HCT116 (cell line): ENCODE data around the gene RPTOR. TPM values are rescaled to one million over a fixed set of nuclear protein-coding genes. Genes with fewer than 3 reads are reported as not detected.

Experiments
- ATAC-seq: fragments of 200-7000 bp; cut with Tn5 transposase; 2 replicates; pipeline ENCODE4 v1.9.1; 2020; ENCODE audit warnings: mild to moderate bottlenecking, moderate library complexity
- BruUV-seq: library from RNA; stranded (reverse); fragments of 400-500 nt; replicated peaks from 2 replicates; lab custom pipeline; 2021; lab: Mats Ljungman, UMichigan
- CTCF ChIA-PET: fragments of 300-600 bp; sonication (Branson Sonifier 250); formaldehyde crosslinking; loops from one replicate; lab custom pipeline; 2021; ENCODE audit warnings: antibody characterized with exemption; lab: Charles Lee
- POLR2A ChIA-PET: fragments of 300-600, 350-600 bp; sonication (Branson Sonifier 250); formaldehyde crosslinking; loops from one replicate; lab custom pipeline; 2021; ENCODE audit warnings: antibody characterized with exemption; lab: Charles Lee
- RAD21 ChIA-PET, 2 experiments: fragments of 300-600 bp; sonication (Branson Sonifier 250); formaldehyde crosslinking; loops; one replicate each; lab custom pipeline; 2023; ENCODE audit warnings: low total read pairs in 2 of 2; ENCODE audit not compliant: uncharacterized antibody in 2 of 2, unreplicated experiment in 2 of 2, low non-redundant PET in 1 of 2; lab: Charles Lee
- DNase-seq: peaks from one replicate; pipeline ENCODE4 v3.0.0-alpha.2; 2010; ENCODE audit warnings: low read depth, low spot score
- H2AFZ ChIP-seq: fragments of 200-600 bp; shearing (Covaris generic), sonication (generic); 2 replicates; pipeline ENCODE4 v1.6.1; 2017; ENCODE audit warnings: low read depth, mixed run types, mixed read lengths, antibody characterized with exemption, low read length; ENCODE audit not compliant: poor library complexity, severe bottlenecking
- H3K27ac ChIP-seq: 2 replicates; pipeline ENCODE4 v1.5.1; 2012; ENCODE audit warnings: low read depth, low read length
- H3K27me3 ChIP-seq: fragments of 200-600 bp; sonication (generic); 2 replicates; pipeline ENCODE4 v1.6.1; 2016; ENCODE audit warnings: mixed run types, low read length, mixed read lengths; ENCODE audit not compliant: insufficient read depth
- H3K36me3 ChIP-seq, 2 experiments: fragments of 200-500 bp in 1 of 2; fragments of 200-600 bp in 1 of 2; sonication (Bioruptor generic) in 1 of 2; sonication (generic) in 1 of 2; 2 replicates each; pipeline versions ENCODE4 v1.5.1 to v1.6.1; 2014 to 2016; ENCODE audit warnings: low read length in 2 of 2, inconsistent platforms in 1 of 2, mixed read lengths in 1 of 2, mixed run types in 1 of 2; ENCODE audit not compliant: insufficient read depth in 2 of 2, control insufficient read depth in 1 of 2
- H3K4me1 ChIP-seq, 2 experiments: fragments of 200-600 bp in 1 of 2; sonication (generic) in 1 of 2; 2 replicates each; pipeline versions ENCODE4 v1.5.1 to v1.6.1; 2012 to 2017; ENCODE audit warnings: low read length in 2 of 2, inconsistent platforms in 1 of 2, mild to moderate bottlenecking in 1 of 2, mixed read lengths in 1 of 2, mixed run types in 1 of 2, moderate library complexity in 1 of 2; ENCODE audit not compliant: insufficient read depth in 2 of 2, control insufficient read depth in 1 of 2
- H3K4me2 ChIP-seq: fragments of 200-600 bp; sonication (generic); 2 replicates; pipeline ENCODE4 v1.6.1; 2017; ENCODE audit warnings: mixed run types, low read length, mixed read lengths
- H3K4me3 ChIP-seq, 2 experiments: fragments of 200-600 bp in 1 of 2; sonication (generic) in 1 of 2; replicated peaks in 1 of 2; 2 replicates each; pipeline ENCODE4 v1.5.1; 2011 to 2016; ENCODE audit warnings: low read length in 2 of 2, control low read depth in 1 of 2, low read depth in 1 of 2, mild to moderate bottlenecking in 1 of 2, mixed read lengths in 1 of 2, mixed run types in 1 of 2
- H3K79me2 ChIP-seq: fragments of 200-600 bp; sonication (generic); 2 replicates; pipeline ENCODE4 v1.6.1; 2017; ENCODE audit warnings: mild to moderate bottlenecking, mixed run types, low read length, moderate library complexity, mixed read lengths; ENCODE audit not compliant: insufficient read depth
- H3K9ac ChIP-seq: fragments of 200-600 bp; sonication (generic); 2 replicates; pipeline ENCODE4 v1.6.1; 2016; ENCODE audit warnings: low read length, mixed read lengths
- H3K9me2 ChIP-seq: fragments of 200-600 bp; sonication (generic), shearing (Covaris generic); 2 replicates; pipeline ENCODE4 v1.6.1; 2017; ENCODE audit warnings: mixed run types, mild to moderate bottlenecking, moderate library complexity; ENCODE audit not compliant: insufficient read depth
- H3K9me3 ChIP-seq, 2 experiments: fragments of 200-500 bp in 1 of 2; fragments of 200-600 bp in 1 of 2; sonication (Bioruptor generic) in 1 of 2; sonication (generic) in 1 of 2; 2 replicates each; pipeline ENCODE4 v1.6.1; 2014 to 2017; ENCODE audit warnings: low read length in 2 of 2, mixed read lengths in 2 of 2, inconsistent platforms in 1 of 2, low read depth in 1 of 2, mild to moderate bottlenecking in 1 of 2, mixed run types in 1 of 2, moderate library complexity in 1 of 2; ENCODE audit not compliant: control insufficient read depth in 1 of 2, insufficient read depth in 1 of 2
- H4K20me1 ChIP-seq: fragments of 200-600 bp; sonication (generic), shearing (Covaris generic); 2 replicates; pipeline ENCODE4 v1.6.1; 2017; ENCODE audit warnings: mixed run types, mild to moderate bottlenecking, moderate library complexity; ENCODE audit not compliant: insufficient read depth
- CEBPB ChIP-seq: IDR thresholded peaks from 2 replicates; pipeline ENCODE4 v1.6.1; 2012; ENCODE audit warnings: low read depth
- CTCF ChIP-seq, 3 experiments: fragments of 200-600 bp in 1 of 3; sonication (generic) in 1 of 3; IDR thresholded peaks in 2 of 3; conservative IDR thresholded peaks in 1 of 3; 2 replicates each; pipeline ENCODE4 v1.5.1; 2012 to 2017; ENCODE audit warnings: low read depth in 2 of 3, low read length in 2 of 3, antibody characterized with exemption in 1 of 3, borderline replicate concordance in 1 of 3, control low read depth in 1 of 3, mild to moderate bottlenecking in 1 of 3, mixed read lengths in 1 of 3, mixed run types in 1 of 3, moderate library complexity in 1 of 3; ENCODE audit not compliant: insufficient read depth in 1 of 3
- EGR1 ChIP-seq: IDR thresholded peaks from 2 replicates; pipeline ENCODE4 v1.6.1; 2012; ENCODE audit warnings: low read depth
- ELF1 ChIP-seq: IDR thresholded peaks from 2 replicates; pipeline ENCODE4 v1.6.1; 2012; ENCODE audit warnings: low read depth, borderline replicate concordance
- EZH2 ChIP-seq: fragments of 200-600 bp; sonication (generic); IDR thresholded peaks from 2 replicates; pipeline ENCODE4 v1.6.1; 2017; ENCODE audit warnings: antibody characterized with exemption, mixed run types
- FOSL1 ChIP-seq: IDR thresholded peaks from 2 replicates; pipeline ENCODE4 v1.6.1; 2012; ENCODE audit warnings: low read depth
- JUND ChIP-seq: IDR thresholded peaks from 2 replicates; pipeline ENCODE4 v1.6.1; 2012
- MAX ChIP-seq: IDR thresholded peaks from 2 replicates; pipeline ENCODE4 v1.6.1; 2012
- POLR2A ChIP-seq: IDR thresholded peaks from 2 replicates; pipeline ENCODE4 v1.7.0; 2011; ENCODE audit warnings: borderline replicate concordance; ENCODE audit not compliant: insufficient read depth, insufficient read length; ENCODE audit errors: extremely low read depth
- POLR2AphosphoS5 ChIP-seq: IDR thresholded peaks from 2 replicates; pipeline ENCODE4 v1.6.1; 2011; ENCODE audit warnings: mild to moderate bottlenecking, low read depth, low read length, moderate library complexity
- RAD21 ChIP-seq: IDR thresholded peaks from 2 replicates; pipeline ENCODE4 v1.6.1; 2012; ENCODE audit warnings: low read depth, mild to moderate bottlenecking
- REST ChIP-seq: IDR thresholded peaks from 2 replicates; pipeline ENCODE4 v1.6.1; 2012; ENCODE audit warnings: low read depth
- SP1 ChIP-seq: IDR thresholded peaks from 2 replicates; pipeline ENCODE4 v1.6.1; 2012; ENCODE audit warnings: low read depth
- TCF7L2 ChIP-seq: IDR thresholded peaks from 2 replicates; pipeline ENCODE4 v1.7.0; 2011; ENCODE audit warnings: borderline replicate concordance, inconsistent platforms; ENCODE audit not compliant: insufficient read depth, insufficient read length; ENCODE audit errors: extremely low read depth
- YY1 ChIP-seq: IDR thresholded peaks from 2 replicates; pipeline ENCODE4 v1.6.1; 2011; ENCODE audit warnings: low read length, low read depth, moderate library complexity, mild to moderate bottlenecking; ENCODE audit not compliant: insufficient replicate concordance; ENCODE audit errors: extremely low read depth
- ZFX ChIP-seq: fragments of 450-650 bp; IDR thresholded peaks from 2 replicates; pipeline ENCODE4 v1.6.1; 2017
- ZNF274 ChIP-seq: fragments of 200-500 bp; sonication (Bioruptor generic); IDR thresholded peaks from 2 replicates; pipeline ENCODE4 v1.6.1; 2014; ENCODE audit warnings: mild to moderate bottlenecking, low read depth, low read length, inconsistent platforms
- intact Hi-C: fragments of 100-400 bp; cut with micrococcal nuclease; formaldehyde crosslinking; loops from 2 replicates; pipeline ENCODE4 v1.10.0; 2022
- total RNA-seq: library from RNA; stranded (reverse); gene quantifications from one replicate; pipeline ENCODE4 v1.2.1, GENCODE V29; 2021; ENCODE audit not compliant: unreplicated experiment

Gene RPTOR
- total RNA-seq, 1 experiment from 2014 or later: 69.5 TPM

GRCh38 chr17:80836658-80836965 lies 292.0 kb downstream of the RPTOR start:
- TF ChIP-seq EZH2 (no peak), TCF7L2 (no peak), EGR1 (no peak)
- no TSS peak for BruUV-seq
- POLR2A ChIA-PET: no interaction called here
- Histone ChIP-seq H3K4me1 (peaks cover 13 to 25% of the 10 kb centered on the region in 2 experiments), H2AFZ (no peak overlapping the region), H3K27ac (no peak overlapping the region), H3K4me3 (no peak overlapping the region), H3K27me3 (no peaks in the 10 kb centered on the region), H3K9ac (no peak overlapping the region), H3K9me2 (no peaks in the 10 kb centered on the region), H4K20me1 (no peaks in the 10 kb centered on the region), H3K9me3 (no peaks in the 10 kb centered on the region), H3K4me2 (no peak overlapping the region), H3K36me3 (no peaks in the 10 kb centered on the region), H3K79me2 (no peaks in the 10 kb centered on the region)
- DNase-seq (no peak), ATAC-seq (no peak)
- RAD21 ChIA-PET: no interaction called here
- intact Hi-C loops: no loop called here
- CTCF ChIA-PET: no interaction called here

GRCh38 chr17:80836971-80837481 lies 292.4 kb downstream of the RPTOR start:
- DNase-seq (no peak), ATAC-seq (no peak)
- Histone ChIP-seq H3K4me1 (peaks cover 13 to 20% of the 10 kb centered on the region in 2 experiments), H3K9ac (no peak overlapping the region), H3K27ac (no peak overlapping the region), H3K4me2 (no peak overlapping the region), H3K9me2 (no peaks in the 10 kb centered on the region), H3K9me3 (no peaks in the 10 kb centered on the region), H3K27me3 (no peaks in the 10 kb centered on the region), H4K20me1 (no peaks in the 10 kb centered on the region), H3K79me2 (no peaks in the 10 kb centered on the region), H3K4me3 (no peak overlapping the region), H2AFZ (no peak overlapping the region), H3K36me3 (no peaks in the 10 kb centered on the region)
- RAD21 ChIA-PET: no interaction called here
- POLR2A ChIA-PET: no interaction called here
- no TSS peak for BruUV-seq
- CTCF ChIA-PET: no interaction called here
- intact Hi-C loops: no loop called here
- TF ChIP-seq SP1: no peak
- TF ChIP-seq ELF1: no peak
- no peak for TF ChIP-seq POLR2AphosphoS5
- TF ChIP-seq FOSL1: no peak
- TF ChIP-seq POLR2A: no peak
- no peak for TF ChIP-seq YY1
- TF ChIP-seq ZNF274: no peak
- TF ChIP-seq CEBPB: no peak
- no peak for TF ChIP-seq MAX
- TF ChIP-seq JUND: no peak
- no peak for TF ChIP-seq EGR1
- no peak for TF ChIP-seq RAD21
- TF ChIP-seq CTCF (IDR thresholded peaks at IDR 0.05 in 2 of 3, conservative IDR thresholded peaks at IDR 0.05 in 1 of 3; ENCODE audit: borderline replicate concordance in 1 of 3, insufficient read depth in 1 of 3, low read depth in 2 of 3, low read length in 2 of 3): no peak
- TF ChIP-seq ZFX: no peak
- no peak for TF ChIP-seq REST
